Stimulated activated CD8-positive, alpha-beta memory T cell treated with anti-CD3 and anti-CD28 coated beads, Interleukin-7, amount 100 ng/mL, for 1 hour (primary cell): ENCODE measurements around the gene MYO1H.

Experiments used
- DNase-seq, 2 donors: peaks; one replicate each; pipeline ENCODE4 v3.0.0-alpha.2; 2020; ENCODE audit warnings: low read depth in 2 of 2

Gene MYO1H

DNA sequence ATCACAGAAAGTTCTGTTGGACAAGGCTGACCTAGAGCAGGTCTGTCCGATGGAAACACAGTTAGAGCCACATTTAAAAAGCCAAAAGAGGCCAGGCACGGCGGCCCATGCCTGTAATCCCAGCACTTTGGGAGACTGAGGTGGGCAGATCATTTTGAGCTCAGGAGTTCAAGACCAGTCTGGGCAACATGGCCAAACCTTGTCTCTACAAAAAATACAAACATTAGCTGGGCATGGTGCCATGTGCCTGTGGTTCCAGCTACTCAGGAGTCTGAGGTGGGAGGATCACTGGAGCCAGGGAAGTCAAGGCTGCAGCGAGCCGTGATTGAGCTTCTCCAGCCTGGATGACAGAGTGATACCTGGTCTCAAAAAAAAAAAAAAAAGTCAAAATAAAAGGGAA, 144.7 kb downstream of the MYO1H start:
- DNase-seq, result no peak

DNA sequence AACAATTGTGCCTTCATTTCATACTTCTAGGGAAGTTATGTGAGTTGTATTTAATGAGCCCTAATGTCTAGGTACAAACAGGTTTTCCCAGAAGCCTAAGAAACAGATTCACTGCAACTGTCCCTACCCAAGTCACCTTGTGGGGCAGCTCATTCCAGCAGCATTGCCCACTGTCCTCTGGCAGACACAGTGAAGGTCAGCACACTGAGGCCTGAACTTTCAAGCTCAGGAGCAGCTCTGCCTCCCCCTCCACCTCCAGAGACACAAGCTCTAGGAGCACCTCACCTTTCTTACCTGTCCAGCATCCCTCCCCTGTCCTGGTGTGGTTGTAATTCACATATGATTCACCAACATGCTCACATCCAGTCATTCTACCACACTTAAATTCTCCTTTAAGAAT, 145.4 kb downstream of the MYO1H start:
- no peak for DNase-seq

DNA sequence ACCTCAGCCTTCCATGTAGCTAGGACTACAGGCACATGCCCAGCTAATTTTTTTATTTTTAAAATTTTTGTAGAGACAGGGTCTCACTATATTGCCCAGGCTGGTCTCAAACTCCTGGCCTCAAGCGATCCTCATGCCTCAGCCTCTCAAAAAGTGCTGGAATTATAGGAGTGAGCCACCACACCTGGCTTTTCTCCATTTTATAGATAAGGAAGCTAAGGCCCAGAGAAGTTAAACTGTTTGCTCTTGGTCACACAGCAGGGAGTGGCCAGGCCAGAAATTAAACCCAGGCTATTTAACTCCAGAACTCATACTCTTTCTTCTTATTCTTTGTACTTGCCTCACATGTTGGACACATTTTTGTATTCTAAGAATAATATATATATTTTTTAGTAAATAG, 146.2 kb downstream of the MYO1H start:
- no peak for DNase-seq

DNA sequence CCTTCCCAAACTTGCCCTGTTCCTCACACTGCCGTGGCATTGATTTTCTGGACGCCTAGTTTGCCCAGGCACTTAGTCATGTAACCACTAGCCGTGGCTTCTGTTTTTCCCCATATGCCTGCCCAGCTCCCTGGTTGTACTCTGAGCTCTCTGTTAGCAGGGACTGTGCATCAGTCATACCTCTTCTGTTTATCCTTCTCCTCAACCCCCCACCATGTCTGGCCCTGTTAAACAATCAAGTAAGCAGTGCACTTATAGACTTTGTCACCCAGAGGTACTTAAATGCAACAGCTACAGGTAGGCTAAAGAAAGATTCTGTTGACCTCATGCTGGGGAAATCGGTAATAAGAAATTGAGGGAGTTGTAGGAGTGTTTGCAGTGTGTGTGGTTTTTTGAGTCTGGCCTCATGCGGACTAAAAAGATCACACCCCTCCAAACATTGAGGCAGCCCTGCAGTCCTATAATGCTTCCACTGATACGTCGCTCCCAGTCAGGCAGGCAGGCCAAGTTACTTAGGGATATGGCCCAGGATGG, 146.7 kb downstream of the MYO1H start:
- DNase-seq, result no peak

DNA sequence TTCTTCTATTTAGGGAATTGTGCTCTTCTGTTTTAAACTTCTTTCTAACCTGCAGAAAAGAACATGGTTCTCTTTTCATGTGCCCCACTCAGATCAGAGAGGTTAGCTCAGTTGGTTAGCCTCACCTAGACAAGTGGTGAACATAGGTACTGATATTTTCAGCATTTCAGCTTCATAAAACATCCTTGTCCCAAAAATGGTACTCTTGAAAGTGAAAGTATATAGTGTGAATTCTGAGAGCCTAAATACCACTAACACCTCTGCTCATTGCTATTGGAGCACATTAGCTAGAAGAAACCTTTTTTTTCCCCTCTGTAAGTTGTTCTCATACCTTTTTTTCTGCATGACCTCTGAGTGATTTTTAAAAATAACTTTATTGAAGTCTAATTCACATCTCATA, 147.3 kb downstream of the MYO1H start:
- no peak for DNase-seq

DNA sequence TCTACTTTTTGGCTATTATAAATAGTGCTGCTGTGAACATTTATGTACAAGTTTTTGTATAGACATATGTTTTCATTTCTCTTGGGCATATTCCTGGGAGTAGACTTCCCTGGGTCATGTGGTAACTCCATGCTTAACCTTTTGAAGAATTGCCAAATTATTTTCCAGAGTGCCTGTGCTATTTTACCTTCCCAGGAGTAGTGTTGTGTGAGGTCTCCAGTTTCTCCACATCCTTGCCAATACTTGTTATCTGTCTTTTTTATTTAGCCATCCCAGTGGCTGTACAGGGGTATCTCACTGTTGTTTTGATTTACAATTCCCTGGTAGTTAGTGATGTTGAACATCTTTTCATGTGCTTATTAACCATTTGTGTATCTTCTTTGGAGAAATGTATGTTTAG, 148.6 kb downstream of the MYO1H start:
- no peak for DNase-seq

DNA sequence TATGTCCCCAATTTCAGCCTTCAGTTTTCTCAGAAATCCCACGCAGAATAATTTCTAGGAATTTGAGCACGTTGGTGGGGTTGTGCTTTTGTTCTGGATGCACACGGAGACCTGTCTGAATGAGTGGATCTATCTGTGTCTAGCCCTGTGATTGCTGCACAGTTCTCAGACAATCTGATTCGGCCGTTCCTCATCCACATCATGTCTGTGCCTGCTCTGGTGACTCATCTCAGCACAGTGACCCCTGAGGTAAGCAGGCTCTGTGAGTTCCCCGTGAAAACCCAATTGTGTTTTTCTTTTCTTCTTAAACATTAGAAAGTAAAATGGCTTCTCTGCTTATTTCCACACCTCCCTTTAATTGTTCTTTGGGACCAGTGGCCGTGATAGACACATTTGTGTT, 150.0 kb downstream of the MYO1H start:
- no peak for DNase-seq
